ENCODE results near the gene LTBP4. TPM values are rescaled to one million over a fixed set of nuclear protein-coding genes. Genes with fewer than 3 reads are reported as not detected.

The LTBP4 gene
- total and polyA plus RNA-seq, 2 of the 13 experiments (the other 11 are each of a cell fraction or from before 2014, with no cell fraction given), result 0.86 to 2.3 TPM

DNA sequence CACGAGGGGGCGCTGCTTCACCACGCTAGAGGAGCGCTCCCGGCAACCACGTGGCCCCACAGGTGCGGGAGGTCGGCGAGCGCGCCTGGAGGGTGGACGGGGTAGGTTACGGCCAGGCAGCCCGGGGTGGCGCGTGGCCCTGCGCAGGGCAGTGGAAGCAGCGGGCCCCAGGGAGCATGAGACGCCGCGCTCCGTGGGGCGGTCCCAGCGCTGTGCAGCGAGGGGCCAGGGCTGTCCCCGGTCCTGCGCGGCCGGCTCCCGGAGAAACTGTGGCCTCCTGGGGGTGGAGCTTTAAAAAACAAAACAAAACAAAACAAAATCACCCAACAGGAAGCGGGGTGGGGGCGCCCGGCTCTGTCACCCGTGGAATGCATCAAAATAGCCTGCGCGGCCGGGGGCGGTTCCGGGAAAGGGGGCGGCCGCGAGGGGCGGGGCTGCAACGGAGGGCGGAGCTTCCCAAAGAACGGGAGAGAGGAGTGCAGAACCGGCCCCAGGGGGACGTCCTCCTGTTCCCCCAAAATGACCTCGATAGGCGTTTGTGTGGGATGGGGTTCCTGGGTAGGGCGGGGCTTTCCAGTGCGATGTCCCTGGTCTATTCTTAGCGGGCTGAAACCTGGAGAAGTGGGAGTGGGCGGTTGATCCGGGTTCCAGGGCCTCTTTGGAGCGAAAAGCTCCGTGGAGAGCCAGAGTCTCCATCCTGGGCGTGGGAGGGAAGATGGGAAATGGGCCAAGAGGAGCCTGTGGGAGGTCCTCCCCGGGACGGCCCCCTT lies 61.9 kb downstream of the LTBP4 start (continued):
- TF ChIP-seq ZNF747 (CRISPR knock-in tag; IDR thresholded peaks at IDR 0.05; ENCODE audit: borderline replicate concordance) (no peak), ZNF44 (CRISPR knock-in tag; IDR thresholded peaks at IDR 0.05) (0 out of 2 replicates have a peak, but pooled peaks have one; percentile 57), ZNF790 (CRISPR knock-in tag; IDR thresholded peaks at IDR 0.05; ENCODE audit: borderline replicate concordance) (no peak), ZNF484 (CRISPR knock-in tag; IDR thresholded peaks at IDR 0.05; ENCODE audit: borderline replicate concordance, low read depth) (no peak), HMG20B (CRISPR knock-in tag; conservative IDR thresholded peaks at IDR 0.05) (no peak), XRCC5 (optimal IDR thresholded peaks at IDR 0.05; ENCODE audit: low read length) (no peak), MIER2 (CRISPR knock-in tag; IDR thresholded peaks at IDR 0.05) (no peak), SNAPC2 (CRISPR knock-in tag; IDR thresholded peaks at IDR 0.05) (no peak), ZBTB38 (CRISPR knock-in tag; IDR thresholded peaks at IDR 0.05) (peak; percentile 82; the same call in 1 of the 2 replicates), ARNTL (CRISPR knock-in tag; IDR thresholded peaks at IDR 0.05) (peak; percentile 99), ZNF552 (CRISPR knock-in tag; IDR thresholded peaks at IDR 0.05; ENCODE audit: borderline replicate concordance) (peak; percentile 40; the same call in 1 of the 2 replicates)
- TF ChIP-seq, protein P1, sequence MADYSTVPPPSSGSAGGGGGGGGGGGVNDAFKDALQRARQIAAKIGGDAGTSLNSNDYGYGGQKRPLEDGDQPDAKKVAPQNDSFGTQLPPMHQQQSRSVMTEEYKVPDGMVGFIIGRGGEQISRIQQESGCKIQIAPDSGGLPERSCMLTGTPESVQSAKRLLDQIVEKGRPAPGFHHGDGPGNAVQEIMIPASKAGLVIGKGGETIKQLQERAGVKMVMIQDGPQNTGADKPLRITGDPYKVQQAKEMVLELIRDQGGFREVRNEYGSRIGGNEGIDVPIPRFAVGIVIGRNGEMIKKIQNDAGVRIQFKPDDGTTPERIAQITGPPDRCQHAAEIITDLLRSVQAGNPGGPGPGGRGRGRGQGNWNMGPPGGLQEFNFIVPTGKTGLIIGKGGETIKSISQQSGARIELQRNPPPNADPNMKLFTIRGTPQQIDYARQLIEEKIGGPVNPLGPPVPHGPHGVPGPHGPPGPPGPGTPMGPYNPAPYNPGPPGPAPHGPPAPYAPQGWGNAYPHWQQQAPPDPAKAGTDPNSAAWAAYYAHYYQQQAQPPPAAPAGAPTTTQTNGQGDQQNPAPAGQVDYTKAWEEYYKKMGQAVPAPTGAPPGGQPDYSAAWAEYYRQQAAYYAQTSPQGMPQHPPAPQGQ (CRISPR knock-in tag; IDR thresholded peaks at IDR 0.05; ENCODE audit: borderline replicate concordance), result no peak

Measured in HepG2 (cell line).